HUES6 (cell line): Measurements from ENCODE around the gene EXOC3L2.

Source experiments
- H3K27ac ChIP-seq: 2 replicates; pipeline ENCODE4 v1.7.0; 2013; ENCODE audit warnings: low read depth, mild to moderate bottlenecking, low read length, inconsistent platforms
- H3K27me3 ChIP-seq: 2 replicates; pipeline ENCODE4 v1.6.1; 2013; ENCODE audit warnings: low read length; ENCODE audit not compliant: control insufficient read depth, insufficient read depth
- H3K36me3 ChIP-seq: 2 replicates; pipeline ENCODE4 v1.6.1; 2013; ENCODE audit warnings: low read length; ENCODE audit not compliant: control insufficient read depth, insufficient read depth
- H3K4me1 ChIP-seq: 2 replicates; pipeline ENCODE4 v1.6.1; 2013; ENCODE audit warnings: low read length; ENCODE audit not compliant: control insufficient read depth, insufficient read depth
- H3K4me3 ChIP-seq: 2 replicates; pipeline ENCODE4 v1.5.1; 2013; ENCODE audit warnings: low read depth, low read length
- H3K9ac ChIP-seq: one replicate; pipeline ENCODE4 v1.6.1; 2013; ENCODE audit warnings: mild to moderate bottlenecking, low read length
- H3K9me3 ChIP-seq: 2 replicates; pipeline ENCODE4 v1.6.1; 2013; ENCODE audit warnings: low read depth, low read length; ENCODE audit not compliant: control insufficient read depth, insufficient read depth

The EXOC3L2 gene

GRCh38 chr19:45245334-45245787, at the start of gene EXOC3L2:
Gene EXOC3L2 (minus strand): TSS chr19:45245407. CDS start chr19:45239045, 6,362 bp downstream.
- no peak within 1 kb of the TSS for H3K9ac ChIP-seq
- H3K27ac ChIP-seq: no peak within 1 kb of the TSS
- H3K27me3 ChIP-seq: peaks cover 20% of the 10 kb centered on the region
- no peaks in the 10 kb centered on the region for H3K9me3 ChIP-seq
- H3K4me1 ChIP-seq: peaks cover 17% of the 10 kb centered on the region; the same call in 1 of the 2 replicates
- no peak within 1 kb of the TSS; the same call in 1 of the 2 replicates for H3K4me3 ChIP-seq
- no peaks in the 10 kb centered on the region for H3K36me3 ChIP-seq

- Histone ChIP-seq H3K27me3 (no peaks in the 10 kb centered on the region), H3K9me3 (no peaks in the 10 kb centered on the region), H3K4me3 (no peak overlapping the region), H3K4me1 (no peaks in the 10 kb centered on the region), H3K36me3 (peaks cover 35% of the 10 kb centered on the region), H3K27ac (no peak overlapping the region), H3K9ac (no peak overlapping the region)
Measured at GRCh38 chr19:45294291-45295029, 49.3 kb upstream of the EXOC3L2 start.

DNA sequence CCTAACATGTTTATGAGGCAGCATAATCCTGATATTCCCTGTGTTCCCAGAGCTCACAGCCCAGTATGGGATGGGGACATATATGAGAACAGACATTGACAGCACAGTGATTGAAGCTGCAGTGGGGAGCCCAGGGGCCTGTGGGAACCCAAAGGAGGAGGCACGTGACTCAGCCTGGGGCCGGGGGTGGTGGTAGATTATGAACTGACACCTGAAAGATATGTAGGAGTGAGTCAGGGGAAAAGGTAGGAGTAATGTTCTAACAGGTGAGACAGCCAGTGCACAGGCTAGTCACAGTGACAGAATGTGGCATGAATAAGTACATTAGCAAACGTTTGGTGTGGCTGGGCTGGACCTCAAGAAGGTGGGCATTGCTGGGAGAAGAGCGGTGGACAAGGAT, 48.5 kb upstream of the EXOC3L2 start:
- no peaks in the 10 kb centered on the region for H3K27me3 ChIP-seq
- H3K4me3 ChIP-seq: no peak overlapping the region
- no peaks in the 10 kb centered on the region for H3K4me1 ChIP-seq
- no peak overlapping the region for H3K27ac ChIP-seq
- no peak overlapping the region for H3K9ac ChIP-seq
- H3K36me3 ChIP-seq: peaks cover 34% of the 10 kb centered on the region
- H3K9me3 ChIP-seq: no peaks in the 10 kb centered on the region

DNA sequence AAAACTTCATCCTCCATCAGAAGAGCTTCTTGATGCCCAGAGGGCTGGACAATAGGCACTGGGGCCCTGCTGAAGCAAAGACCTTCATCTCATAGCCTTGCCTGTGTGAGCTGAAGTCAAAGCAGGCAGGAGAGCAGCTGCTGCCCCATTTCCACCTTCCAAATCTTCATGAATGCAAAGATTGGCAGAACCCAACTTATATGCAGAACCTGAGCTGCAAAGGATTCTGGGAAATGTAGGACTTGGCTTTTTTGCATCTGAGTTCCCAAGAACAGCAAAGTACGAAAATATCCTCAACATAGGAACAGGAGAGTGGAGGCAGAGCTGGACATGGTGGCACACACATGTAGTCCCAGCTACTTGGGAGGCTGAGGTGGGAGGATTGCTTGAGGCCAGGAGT, 46.6 kb upstream of the EXOC3L2 start:
- Histone ChIP-seq H3K27me3 (no peaks in the 10 kb centered on the region), H3K36me3 (peaks cover 41% of the 10 kb centered on the region), H3K9me3 (no peaks in the 10 kb centered on the region), H3K4me3 (no peak overlapping the region), H3K27ac (no peak overlapping the region), H3K4me1 (no peaks in the 10 kb centered on the region), H3K9ac (no peak overlapping the region)

DNA sequence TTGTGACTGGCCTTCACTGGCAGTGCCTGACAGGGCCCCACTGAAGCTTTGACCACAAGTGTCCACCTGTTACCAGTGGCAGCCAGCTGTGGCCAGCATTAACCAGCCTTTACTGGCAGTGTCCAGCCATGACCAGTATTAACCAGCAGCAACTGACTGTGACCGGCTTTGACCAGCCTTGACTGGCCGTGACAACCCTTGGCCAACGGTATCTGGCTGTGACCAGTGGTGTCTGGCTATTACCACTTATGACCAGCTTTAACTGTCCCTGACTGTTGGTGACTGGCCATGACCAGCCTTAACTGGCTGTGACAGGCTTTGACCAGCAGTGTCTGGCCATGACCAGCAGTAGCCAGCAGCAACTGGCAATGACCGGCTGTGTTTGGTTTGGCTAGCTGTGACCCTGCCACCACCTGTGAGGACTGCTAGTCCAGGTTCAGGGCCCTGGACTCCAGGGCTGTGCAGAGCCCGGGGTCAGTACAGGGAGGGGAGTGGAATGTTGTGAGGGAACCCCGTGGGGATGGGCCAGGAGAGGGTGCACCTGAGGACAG, 45.2 kb upstream of the EXOC3L2 start:
- H3K4me3 ChIP-seq: no peak overlapping the region
- H3K9me3 ChIP-seq: no peaks in the 10 kb centered on the region
- H3K9ac ChIP-seq: no peak overlapping the region
- no peak overlapping the region for H3K27ac ChIP-seq
- peaks cover 35% of the 10 kb centered on the region for H3K36me3 ChIP-seq
- H3K27me3 ChIP-seq: no peaks in the 10 kb centered on the region
- H3K4me1 ChIP-seq: no peaks in the 10 kb centered on the region

DNA sequence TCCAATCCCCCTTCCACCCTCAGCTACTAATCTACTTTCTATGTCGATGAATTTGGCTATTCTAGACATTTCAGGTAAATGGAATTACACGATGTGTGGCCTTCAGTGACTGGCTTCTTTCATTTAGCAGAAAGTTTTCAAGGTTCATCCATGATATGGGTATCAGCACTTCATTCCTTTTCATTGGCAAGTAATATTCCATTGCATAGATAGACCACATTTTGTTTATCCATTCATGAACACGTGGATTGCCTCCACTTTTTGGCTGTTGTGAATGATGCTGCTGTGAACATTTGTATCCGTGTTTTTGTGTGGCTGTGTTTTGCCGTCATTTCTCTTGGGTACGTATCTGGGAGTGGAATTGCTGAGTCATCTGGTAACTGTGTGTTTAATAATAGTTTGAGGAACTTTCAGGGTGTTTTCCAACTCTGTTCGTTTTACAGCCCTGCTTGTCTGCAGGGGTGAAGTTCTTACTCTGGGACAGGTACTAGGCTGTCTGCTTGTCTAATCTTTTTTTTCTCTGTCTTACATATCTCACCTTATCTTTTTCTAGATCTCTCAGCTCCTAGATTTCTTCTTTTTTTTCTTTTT, 38.3 kb upstream of the EXOC3L2 start:
- H3K27ac ChIP-seq: no peak overlapping the region
- H3K4me3 ChIP-seq: no peak overlapping the region
- no peak overlapping the region for H3K9ac ChIP-seq
- H3K36me3 ChIP-seq: peaks cover 52% of the 10 kb centered on the region
- H3K27me3 ChIP-seq: no peaks in the 10 kb centered on the region
- H3K4me1 ChIP-seq: no peaks in the 10 kb centered on the region
- H3K9me3 ChIP-seq: no peaks in the 10 kb centered on the region

DNA sequence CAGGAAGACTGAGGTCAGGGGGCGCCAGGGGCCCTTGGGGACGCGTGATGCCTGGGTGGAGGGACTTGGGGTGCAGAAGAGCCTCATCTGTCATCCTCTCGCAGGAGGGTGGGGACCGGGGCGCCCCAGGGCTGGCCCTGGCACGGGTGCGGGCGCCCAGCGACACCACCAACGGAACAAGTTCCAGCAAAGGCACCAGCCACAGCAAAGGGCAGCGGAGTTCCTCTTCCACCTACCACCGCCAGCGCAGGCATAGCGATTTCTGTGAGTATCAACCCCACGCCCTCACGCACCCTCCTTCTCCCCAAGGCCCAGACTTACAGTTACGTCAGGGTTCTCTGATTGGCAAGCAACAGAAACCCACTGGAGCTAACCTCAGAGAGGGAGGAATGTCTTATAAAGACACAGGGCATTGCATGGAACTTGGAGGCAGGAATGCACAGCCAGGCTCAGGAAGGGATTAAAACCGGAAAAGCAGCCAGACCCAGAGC, 35.3 kb upstream of the EXOC3L2 start:
- H3K4me1 ChIP-seq: no peaks in the 10 kb centered on the region
- H3K36me3 ChIP-seq: peaks cover 58% of the 10 kb centered on the region
- H3K9ac ChIP-seq: no peak overlapping the region
- no peaks in the 10 kb centered on the region for H3K9me3 ChIP-seq
- H3K27me3 ChIP-seq: no peaks in the 10 kb centered on the region
- H3K4me3 ChIP-seq: no peak overlapping the region
- no peak overlapping the region for H3K27ac ChIP-seq

GRCh38 chr19:45279587-45280192, 34.5 kb upstream of the EXOC3L2 start:
- no peak overlapping the region for H3K4me3 ChIP-seq
- no peak overlapping the region for H3K9ac ChIP-seq
- no peaks in the 10 kb centered on the region for H3K4me1 ChIP-seq
- H3K9me3 ChIP-seq: no peaks in the 10 kb centered on the region
- H3K36me3 ChIP-seq: peaks cover 61% of the 10 kb centered on the region
- no peak overlapping the region for H3K27ac ChIP-seq
- no peaks in the 10 kb centered on the region for H3K27me3 ChIP-seq

DNA sequence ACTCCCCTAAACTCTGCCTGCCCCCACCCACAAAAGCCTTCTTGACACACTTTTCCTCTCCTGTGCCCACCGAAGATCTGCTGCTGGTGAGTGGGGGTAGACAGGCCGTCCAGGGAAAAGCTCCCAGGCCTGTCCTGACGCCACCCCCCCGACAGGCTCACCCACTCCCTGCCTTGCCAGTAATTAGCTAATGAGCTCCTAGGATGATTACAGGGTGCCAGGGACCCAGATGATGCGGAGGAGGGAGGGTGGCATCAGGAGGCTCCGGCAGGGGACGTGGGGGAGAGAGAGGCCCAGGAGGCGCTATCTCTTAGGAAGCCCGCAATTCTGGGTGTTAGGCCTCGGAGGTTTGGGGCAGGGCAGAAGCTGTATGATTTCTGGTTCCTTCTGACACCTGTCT, 32.9 kb upstream of the EXOC3L2 start:
- Histone ChIP-seq H3K9me3 (no peaks in the 10 kb centered on the region), H3K27ac (no peak overlapping the region), H3K27me3 (no peaks in the 10 kb centered on the region), H3K4me3 (no peak overlapping the region), H3K36me3 (peaks cover 69% of the 10 kb centered on the region), H3K4me1 (no peaks in the 10 kb centered on the region), H3K9ac (no peak overlapping the region)

DNA sequence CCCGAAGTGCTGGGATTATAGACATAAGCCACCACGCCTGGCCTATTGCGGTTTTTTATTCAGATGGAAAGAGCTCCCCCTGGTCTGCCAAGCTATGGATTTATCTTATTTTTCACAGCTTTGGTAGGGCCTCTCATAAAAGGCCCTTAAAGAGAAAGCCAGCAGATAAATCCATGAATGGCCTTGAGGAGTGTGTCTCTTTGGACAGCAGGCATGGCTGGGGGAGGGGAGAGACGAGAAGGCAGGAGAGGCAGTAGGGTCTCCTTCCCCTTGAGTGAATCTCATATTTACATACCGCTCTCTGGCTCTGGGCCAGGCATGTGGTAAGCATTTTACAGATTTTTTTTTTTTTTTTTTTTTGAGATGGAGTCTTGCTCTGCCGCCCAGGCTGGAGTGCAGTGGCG, 31.1 kb upstream of the EXOC3L2 start:
- peaks cover 72% of the 10 kb centered on the region for H3K36me3 ChIP-seq
- no peaks in the 10 kb centered on the region for H3K9me3 ChIP-seq
- H3K4me3 ChIP-seq: no peak overlapping the region
- H3K9ac ChIP-seq: no peak overlapping the region
- no peaks in the 10 kb centered on the region for H3K27me3 ChIP-seq
- no peak overlapping the region for H3K27ac ChIP-seq
- H3K4me1 ChIP-seq: no peaks in the 10 kb centered on the region
